HepG2 (cell line): ENCODE results near the gene MARCHF11. TPM values are rescaled to one million over a fixed set of nuclear protein-coding genes. Genes with fewer than 3 reads are reported as not detected.

Experiments
- ATAC-seq: fragments of 200-7000 bp; cut with Tn5 transposase; 3 replicates; pipeline ENCODE4 v1.9.1; 2020; ENCODE audit warnings: mild to moderate bottlenecking, moderate library complexity
- BruUV-seq: library from RNA; stranded (reverse); fragments of 400-500 nt; replicated peaks from 2 replicates; lab custom pipeline; 2021; lab: Mats Ljungman, UMichigan
- CTCF ChIA-PET: fragments of 300-600 bp; formaldehyde crosslinking; extraction: SDS; loops from one replicate; lab custom pipeline; 2021; ENCODE audit warnings: low total read pairs, inconsistent platforms, low intra/inter-chr PET ratio; lab: Yijun Ruan, JAX
- POLR2A ChIA-PET: fragments of 350-600 bp; sonication (Branson Sonifier 250); formaldehyde crosslinking; loops from one replicate; lab custom pipeline; 2020; ENCODE audit warnings: antibody characterized with exemption, inconsistent platforms; lab: Yijun Ruan, JAX
- DNase-seq: peaks from one replicate; pipeline ENCODE4 v3.0.0-alpha.2; 2015; ENCODE audit warnings: low spot score
- FAIRE-seq: peaks from 3 replicates; lab custom pipeline; 2011; peaks lifted over from hg19 to GRCh38; lab: Jason Lieb, UNC
- H2AFZ ChIP-seq: one replicate; pipeline ENCODE4 v1.6.1; 2011; ENCODE audit warnings: low read length, inconsistent platforms
- H3K27ac ChIP-seq: fragments of 300-600 bp; 3 replicates; pipeline ENCODE4 v1.8.0; 2011; ENCODE audit warnings: mixed run types, mild to moderate bottlenecking, mixed read lengths, low read length, inconsistent platforms; ENCODE audit not compliant: insufficient read depth; ENCODE audit errors: extremely low read length
- H3K27me3 ChIP-seq, 2 experiments: fragments of 200-600 bp in 1 of 2; 2 replicates in 1 of 2; 3 replicates in 1 of 2; pipeline versions ENCODE4 v1.6.0 to v1.8.0; 2011; ENCODE audit warnings: low read length in 2 of 2, mild to moderate bottlenecking in 2 of 2, moderate library complexity in 2 of 2, inconsistent platforms in 1 of 2; ENCODE audit not compliant: insufficient read depth in 2 of 2, control insufficient read depth in 1 of 2
- H3K36me3 ChIP-seq, 2 experiments: fragments of 200-600 bp in 1 of 2; replicated peaks in 1 of 2; 2 replicates in 1 of 2; 3 replicates in 1 of 2; pipeline versions ENCODE4 v1.5.1 to v1.8.0; 2011; ENCODE audit warnings: low read length in 2 of 2, inconsistent platforms in 1 of 2; ENCODE audit not compliant: insufficient read depth in 2 of 2, control insufficient read depth in 1 of 2
- H3K4me1 ChIP-seq: 2 replicates; pipeline ENCODE4 v1.5.1; 2012; ENCODE audit warnings: low read length, inconsistent platforms; ENCODE audit not compliant: insufficient read depth
- H3K4me2 ChIP-seq: 2 replicates; pipeline ENCODE4 v1.6.0; 2011; ENCODE audit warnings: low read depth, low read length, inconsistent platforms
- H3K4me3 ChIP-seq, 3 experiments: fragments of 200-600 bp in 1 of 3; sonication (generic), shearing (Covaris generic) in 1 of 3; replicated peaks in 1 of 3; 2 replicates each; pipeline ENCODE4 v1.5.1; 2011 to 2016; ENCODE audit warnings: low read length in 3 of 3, inconsistent platforms in 2 of 3, low read depth in 2 of 3, mild to moderate bottlenecking in 2 of 3, control low read depth in 1 of 3, mixed read lengths in 1 of 3; ENCODE audit not compliant: insufficient read depth in 1 of 3
- H3K79me2 ChIP-seq: one replicate; pipeline ENCODE4 v1.6.1; 2011; ENCODE audit warnings: low read length, inconsistent platforms; ENCODE audit not compliant: insufficient read depth
- H3K9ac ChIP-seq: 2 replicates; pipeline ENCODE4 v1.6.0; 2011; ENCODE audit warnings: mild to moderate bottlenecking, low read depth, low read length, inconsistent platforms; ENCODE audit not compliant: insufficient read depth
- H3K9me3 ChIP-seq: 2 replicates; pipeline ENCODE4 v1.5.1; 2012; ENCODE audit warnings: mild to moderate bottlenecking, low read length
- H4K20me1 ChIP-seq: 2 replicates; pipeline ENCODE4 v1.6.0; 2011; ENCODE audit warnings: inconsistent platforms, mild to moderate bottlenecking, low read length, moderate library complexity; ENCODE audit not compliant: insufficient read depth
- ATF1 ChIP-seq: IDR thresholded peaks from 2 replicates; pipeline ENCODE4 v1.6.1; 2016; ENCODE audit warnings: mild to moderate bottlenecking, control low read depth
- BCL6 ChIP-seq: IDR thresholded peaks from 2 replicates; pipeline ENCODE4 v1.6.1; 2016; ENCODE audit warnings: missing genetic modification reagents, missing compliant biosample characterization
- DDIT3 ChIP-seq: sonication (generic); formaldehyde crosslinking; IDR thresholded peaks from 2 replicates; pipeline ENCODE4 v1.4.0; 2020; ENCODE audit warnings: mild to moderate bottlenecking, missing genetic modification reagents
- ELF4 ChIP-seq: sonication (generic); formaldehyde crosslinking; IDR thresholded peaks from 2 replicates; pipeline ENCODE4 v1.5.0; 2020; ENCODE audit warnings: missing genetic modification reagents, mild to moderate bottlenecking, moderate library complexity, borderline replicate concordance
- EZH2 ChIP-seq: conservative IDR thresholded peaks from 2 replicates; pipeline ENCODE4 v1.6.1; 2012; ENCODE audit warnings: mild to moderate bottlenecking, low read depth, low read length, moderate library complexity
- KAT2B ChIP-seq: fragments of 150-350 bp; IDR thresholded peaks from 2 replicates; pipeline ENCODE4 v1.6.1; 2014; ENCODE audit warnings: low read depth, low read length, borderline replicate concordance
- KAT7 ChIP-seq: IDR thresholded peaks from 2 replicates; pipeline ENCODE4 v1.6.1; 2018; ENCODE audit warnings: borderline replicate concordance, missing compliant biosample characterization
- KLF6 ChIP-seq: IDR thresholded peaks from 2 replicates; pipeline ENCODE4 v1.8.0; 2016; ENCODE audit warnings: missing biosample characterization, missing genetic modification reagents
- KLF9 ChIP-seq: IDR thresholded peaks from 2 replicates; pipeline ENCODE4 v1.6.1; 2016; ENCODE audit warnings: low read depth
- MTA1 ChIP-seq: sonication (generic); formaldehyde crosslinking; IDR thresholded peaks from 2 replicates; pipeline ENCODE4 v1.4.0; 2020; ENCODE audit warnings: missing genetic modification reagents, mild to moderate bottlenecking, borderline replicate concordance
- POGK ChIP-seq: sonication (generic); formaldehyde crosslinking; conservative IDR thresholded peaks from 2 replicates; pipeline ENCODE4 v1.8.0; 2022; ENCODE audit warnings: mild to moderate bottlenecking, moderate library complexity, missing genetic modification reagents
- SETDB1 ChIP-seq: sonication (generic); formaldehyde crosslinking; IDR thresholded peaks from 2 replicates; pipeline ENCODE4 v1.5.1; 2020; ENCODE audit warnings: missing genetic modification reagents, mild to moderate bottlenecking, borderline replicate concordance
- TAF15 ChIP-seq: fragments of 200-400 bp; formaldehyde crosslinking; IDR thresholded peaks from one replicate; pipeline ENCODE4 v1.6.1; 2018; ENCODE audit warnings: mild to moderate bottlenecking, low read depth, low read length; ENCODE audit not compliant: poor library complexity, severe bottlenecking
- ZBTB26 ChIP-seq: IDR thresholded peaks from 2 replicates; pipeline ENCODE4 v1.6.1; 2016; ENCODE audit warnings: missing compliant biosample characterization, missing genetic modification reagents, borderline replicate concordance
- ZMYM2 ChIP-seq: sonication (generic); formaldehyde crosslinking; IDR thresholded peaks from 2 replicates; pipeline ENCODE4 v1.8.0; 2022; ENCODE audit warnings: mild to moderate bottlenecking, missing genetic modification reagents
- ZNF12 ChIP-seq: sonication (generic); formaldehyde crosslinking; IDR thresholded peaks from 2 replicates; pipeline ENCODE4 v1.5.0; 2020; ENCODE audit warnings: missing genetic modification reagents
- ZNF329 ChIP-seq: sonication (generic); formaldehyde crosslinking; IDR thresholded peaks from 2 replicates; pipeline ENCODE4 v1.9.0; 2021; ENCODE audit warnings: low read depth, mild to moderate bottlenecking, missing genetic modification reagents
- ZNF629 ChIP-seq: sonication (generic); formaldehyde crosslinking; conservative IDR thresholded peaks from 2 replicates; pipeline ENCODE4 v1.5.0; 2020; ENCODE audit warnings: missing genetic modification reagents
- ZZZ3 ChIP-seq: sonication (generic); formaldehyde crosslinking; IDR thresholded peaks from 2 replicates; pipeline ENCODE4 v1.4.0; 2020; ENCODE audit warnings: missing genetic modification reagents, mild to moderate bottlenecking, borderline replicate concordance
- WGBS: methylation state at CpG from one replicate; pipeline ENCODE4 v1.1.6; 2017; ENCODE audit warnings: low lambda C conversion rate; 5-methylcytosine and 5-hydroxymethylcytosine counted together
- in situ Hi-C: cut with HindIII; loops from 2 replicates; pipeline ENCODE4 v1.10.0; 2017; ENCODE audit warnings: low pct_unique_long_range_greater_than_20kb; ENCODE audit not compliant: extremely low pct_ligation_motif_present
- intact Hi-C: fragments of 100-400 bp; cut with micrococcal nuclease; formaldehyde crosslinking; loops from one replicate; pipeline ENCODE4 v1.10.0; 2022; ENCODE audit not compliant: unreplicated experiment
- polyA plus RNA-seq, 8 experiments: library from polyadenylated mRNA; depleted of rRNA in 3 of 8; stranded (reverse) in 7 of 8; unstranded in 1 of 8; fragments of >200 nt; fragmentation: Illumina TruSeq in 4 of 8; extraction: Trizol in 4 of 8; gene quantifications; 2 replicates each; pipeline versions ENCODE4 v1.2.1 to v1.2.3, GENCODE V29; 2011 to 2016; ENCODE audit warnings: low read depth in 4 of 8, missing spikeins in 1 of 8, mixed read lengths in 1 of 8; ENCODE audit not compliant: insufficient read depth in 1 of 8
- total RNA-seq, 5 experiments: library from RNA; depleted of rRNA; stranded (reverse); fragments of >200 nt; fragmentation: Illumina TruSeq; extraction: Trizol; gene quantifications; 2 replicates each; pipeline ENCODE4 v1.2.3, GENCODE V29; 2016; ENCODE audit warnings: low read depth in 1 of 5

The MARCHF11 gene
- total and polyA plus RNA-seq, 2 of the 13 experiments (the other 11 are each of a cell fraction or from before 2014, with no cell fraction given) = not detected

GRCh38 chr5:16082982-16083381, 96.6 kb downstream of the MARCHF11 start:
- intact Hi-C loops = no loop called here
- no peaks in the 10 kb centered on the region for H3K36me3 ChIP-seq
- no peak overlapping the region for H3K4me2 ChIP-seq
- in situ Hi-C loops = no loop called here
- no peak overlapping the region for H2AFZ ChIP-seq
- no peak overlapping the region for H3K4me3 ChIP-seq
- H3K79me2 ChIP-seq = no peaks in the 10 kb centered on the region
- H4K20me1 ChIP-seq = no peaks in the 10 kb centered on the region
- no peak for FAIRE-seq
- no peak for ATAC-seq
- no peaks in the 10 kb centered on the region for H3K27me3 ChIP-seq
- H3K9me3 ChIP-seq = no peaks in the 10 kb centered on the region
- ChIA-PET POLR2A (no interaction called here), CTCF (no interaction called here)
- H3K27ac ChIP-seq = no peak overlapping the region
- DNase-seq = no peak
- BruUV-seq = no TSS peak
- H3K4me1 ChIP-seq = no peaks in the 10 kb centered on the region
- no peak for TF ChIP-seq KLF9 (CRISPR knock-in tag)
- no peak for TF ChIP-seq POGK
- no peak for TF ChIP-seq SETDB1
- TF ChIP-seq TAF15 = no peak
- no peak for TF ChIP-seq DDIT3
- TF ChIP-seq KAT7 (CRISPR knock-in tag) = no peak
- WGBS = no CpG with 5 or more reads among the region's 4 CpGs
- no peak overlapping the region for H3K9ac ChIP-seq

- H3K79me2 ChIP-seq = no peaks in the 10 kb centered on the region
- no peak overlapping the region for H2AFZ ChIP-seq
- H3K4me3 ChIP-seq = no peak overlapping the region
- intact Hi-C loops (no loop called here), in situ Hi-C loops (no loop called here)
- H4K20me1 ChIP-seq = no peaks in the 10 kb centered on the region
- no peak for DNase-seq
- POLR2A ChIA-PET = no interaction called here
- H3K4me2 ChIP-seq = no peak overlapping the region
- ATAC-seq = no peak
- H3K9me3 ChIP-seq = no peaks in the 10 kb centered on the region
- BruUV-seq = no TSS peak
- CTCF ChIA-PET = no interaction called here
- no peak overlapping the region for H3K9ac ChIP-seq
- H3K4me1 ChIP-seq = no peaks in the 10 kb centered on the region
- FAIRE-seq = no peak
- no peaks in the 10 kb centered on the region for H3K36me3 ChIP-seq
- no peaks in the 10 kb centered on the region for H3K27me3 ChIP-seq
- no peak overlapping the region for H3K27ac ChIP-seq
- 24% methylated on average over 5 of the region's 7 CpGs for WGBS
- TF ChIP-seq EZH2 (no peak), KLF6 (no peak), ZNF329 (no peak), BCL6 (no peak), MTA1 (CRISPR knock-in tag) (no peak), ZNF12 (CRISPR knock-in tag) (no peak), ZMYM2 (CRISPR knock-in tag) (no peak), KAT2B (no peak), ZBTB26 (no peak), ATF1 (CRISPR knock-in tag) (no peak), ZNF629 (CRISPR knock-in tag) (no peak), ZZZ3 (CRISPR knock-in tag) (no peak), ELF4 (no peak)
Observed at GRCh38 chr5:16082053-16082452, 97.5 kb downstream of the MARCHF11 start.
